HG02981 (cell line): Measurements from ENCODE around the gene KIF5A.
"Not testable (repeated sequence)": the region's sequence is repeated elsewhere in the genome, so short reads cannot be mapped to it uniquely, and the experiment has no call there.

Source experiments
- ATAC-seq: cut with Tn5 transposase; IDR thresholded peaks from one replicate; pipeline ENCODE4 v1.9.1; 2021; ENCODE audit warnings: mild to moderate bottlenecking, moderate library complexity; ENCODE audit not compliant: unreplicated experiment

The KIF5A gene

GRCh38 chr12:57581802-57582201 is 32.0 kb downstream of the KIF5A start:
- no peak for ATAC-seq

- ATAC-seq = no peak
These were observed 32.6 kb downstream of the KIF5A start for GRCh38 chr12:57582440-57582839.

- ATAC-seq = peak; percentile 94
These were observed 33.4 kb downstream of the KIF5A start for GRCh38 chr12:57583008-57583831.

GRCh38 chr12:57584050-57584449 is 34.2 kb downstream of the KIF5A start:
- no peak for ATAC-seq

GRCh38 chr12:57584690-57585089 is 34.8 kb downstream of the KIF5A start:
- ATAC-seq = no peak

- no peak for ATAC-seq
These were observed 35.3 kb downstream of the KIF5A start for GRCh38 chr12:57585156-57585555.

- ATAC-seq = no peak
These were observed 36.3 kb downstream of the KIF5A start for GRCh38 chr12:57586128-57586527.

- no peak for ATAC-seq
These were observed 37.1 kb downstream of the KIF5A start for GRCh38 chr12:57586832-57587429.

- not testable (repeated sequence) for ATAC-seq
These were observed 39.2 kb downstream of the KIF5A start for GRCh38 chr12:57588951-57589610.

GRCh38 chr12:57590479-57590863 is 40.6 kb downstream of the KIF5A start:
- ATAC-seq = no peak

- peak; percentile 95 for ATAC-seq
These were observed 41.3 kb downstream of the KIF5A start, which contains the start of gene PIP4K2C for GRCh38 chr12:57590864-57591781. PIP4K2C (plus strand) TSS chr12:57591192; CDS start chr12:57591290, 98 bp downstream.

- no peak for ATAC-seq
These were observed 42.0 kb downstream of the KIF5A start for GRCh38 chr12:57591782-57592325.

GRCh38 chr12:57592551-57593165 is 42.8 kb downstream of the KIF5A start:
- ATAC-seq = no peak

- no peak for ATAC-seq
These were observed 43.3 kb downstream of the KIF5A start for GRCh38 chr12:57593187-57593586.

- ATAC-seq = no peak
These were observed 50.6 kb downstream of the KIF5A start for GRCh38 chr12:57600395-57600794.

- ATAC-seq = no peak
These were observed 52.7 kb downstream of the KIF5A start for GRCh38 chr12:57602544-57602943.

- no peak for ATAC-seq
These were observed 53.5 kb downstream of the KIF5A start for GRCh38 chr12:57603324-57603723.

- no peak for ATAC-seq
These were observed 54.1 kb downstream of the KIF5A start for GRCh38 chr12:57603815-57604453.

GRCh38 chr12:57604454-57604991 is 54.7 kb downstream of the KIF5A start, which contains the start of gene DTX3:
DTX3 (plus strand) TSS chr12:57604824; CDS start chr12:57606518, 1,694 bp downstream.
- no peak for ATAC-seq
